NB4 (cell line): ENCODE results near the gene TNFRSF25.
"Not testable (repeated sequence)": the region's sequence is repeated elsewhere in the genome, so short reads cannot be mapped to it uniquely, and the experiment has no call there.

Experiments used
- DNase-seq: peaks from one replicate; pipeline ENCODE4 v3.0.0; 2010; ENCODE audit warnings: low read depth
- H3K4me3 ChIP-seq: one replicate; pipeline ENCODE4 v1.5.1; 2011; ENCODE audit warnings: mild to moderate bottlenecking, low read depth, low read length, moderate library complexity
- MYC ChIP-seq: IDR thresholded peaks from 2 replicates; pipeline ENCODE4 v1.6.1; 2011; ENCODE audit warnings: low read depth, low read length
- POLR2A ChIP-seq: IDR thresholded peaks from 2 replicates; pipeline ENCODE4 v1.6.1; 2011; ENCODE audit warnings: mild to moderate bottlenecking; ENCODE audit not compliant: insufficient read length; ENCODE audit errors: extremely low read depth
- TF ChIP-seq, protein P1 (sequence below): IDR thresholded peaks from 2 replicates; pipeline ENCODE4 v1.6.1; 2011; ENCODE audit warnings: low read depth, low read length
- TF ChIP-seq, protein P2 (sequence below): IDR thresholded peaks from one replicate; pipeline ENCODE4 v1.5.1; 2012; ENCODE audit warnings: low read depth, low read length

Gene TNFRSF25

DNA sequence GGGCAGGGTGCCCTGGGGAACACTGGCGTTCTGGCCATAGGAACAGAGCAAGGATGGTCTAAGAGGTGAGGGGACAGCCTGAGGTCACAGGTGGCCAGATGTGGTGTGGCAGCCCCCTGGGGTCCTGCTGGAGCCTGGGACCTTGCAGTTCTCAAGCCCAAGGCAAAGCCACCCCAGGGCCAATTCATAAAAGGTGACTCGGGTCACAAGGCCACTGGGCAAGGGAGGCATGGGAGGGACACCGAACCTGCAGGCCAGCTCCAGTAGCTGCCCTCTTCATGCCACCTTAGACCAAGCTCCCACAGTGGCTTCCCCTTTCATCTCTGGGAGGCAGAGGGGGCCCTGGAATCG is 19.3 kb downstream of the TNFRSF25 start:
- DNase-seq: no peak
- H3K4me3 ChIP-seq: no peak overlapping the region
- TF ChIP-seq, protein P1, sequence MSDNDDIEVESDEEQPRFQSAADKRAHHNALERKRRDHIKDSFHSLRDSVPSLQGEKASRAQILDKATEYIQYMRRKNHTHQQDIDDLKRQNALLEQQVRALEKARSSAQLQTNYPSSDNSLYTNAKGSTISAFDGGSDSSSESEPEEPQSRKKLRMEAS: no peak
- TF ChIP-seq, protein P2, sequence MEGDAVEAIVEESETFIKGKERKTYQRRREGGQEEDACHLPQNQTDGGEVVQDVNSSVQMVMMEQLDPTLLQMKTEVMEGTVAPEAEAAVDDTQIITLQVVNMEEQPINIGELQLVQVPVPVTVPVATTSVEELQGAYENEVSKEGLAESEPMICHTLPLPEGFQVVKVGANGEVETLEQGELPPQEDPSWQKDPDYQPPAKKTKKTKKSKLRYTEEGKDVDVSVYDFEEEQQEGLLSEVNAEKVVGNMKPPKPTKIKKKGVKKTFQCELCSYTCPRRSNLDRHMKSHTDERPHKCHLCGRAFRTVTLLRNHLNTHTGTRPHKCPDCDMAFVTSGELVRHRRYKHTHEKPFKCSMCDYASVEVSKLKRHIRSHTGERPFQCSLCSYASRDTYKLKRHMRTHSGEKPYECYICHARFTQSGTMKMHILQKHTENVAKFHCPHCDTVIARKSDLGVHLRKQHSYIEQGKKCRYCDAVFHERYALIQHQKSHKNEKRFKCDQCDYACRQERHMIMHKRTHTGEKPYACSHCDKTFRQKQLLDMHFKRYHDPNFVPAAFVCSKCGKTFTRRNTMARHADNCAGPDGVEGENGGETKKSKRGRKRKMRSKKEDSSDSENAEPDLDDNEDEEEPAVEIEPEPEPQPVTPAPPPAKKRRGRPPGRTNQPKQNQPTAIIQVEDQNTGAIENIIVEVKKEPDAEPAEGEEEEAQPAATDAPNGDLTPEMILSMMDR: no peak
- TF ChIP-seq POLR2A (no peak), MYC (no peak)

DNA sequence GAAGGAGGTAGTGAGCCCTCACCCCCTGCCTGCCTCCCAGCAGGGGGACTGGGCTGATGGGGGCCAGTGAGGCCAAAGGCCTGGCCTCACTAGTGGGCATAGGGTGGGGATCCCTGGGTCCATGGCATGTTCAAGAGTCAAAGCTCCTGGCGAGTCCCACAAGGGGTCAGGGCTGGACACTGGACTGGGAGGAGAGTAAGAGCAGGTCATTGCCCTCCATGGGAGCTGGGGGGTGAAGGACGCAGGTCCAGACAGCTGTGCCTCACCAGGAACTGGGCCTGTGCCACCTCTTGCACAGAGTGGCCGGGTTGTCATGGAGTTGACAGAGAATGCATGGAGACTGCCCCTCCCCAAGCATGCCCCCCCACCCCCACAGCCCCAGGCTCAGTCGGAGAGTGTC is 20.0 kb downstream of the TNFRSF25 start:
- not testable (repeated sequence) for DNase-seq, H3K4me3 ChIP-seq

DNA sequence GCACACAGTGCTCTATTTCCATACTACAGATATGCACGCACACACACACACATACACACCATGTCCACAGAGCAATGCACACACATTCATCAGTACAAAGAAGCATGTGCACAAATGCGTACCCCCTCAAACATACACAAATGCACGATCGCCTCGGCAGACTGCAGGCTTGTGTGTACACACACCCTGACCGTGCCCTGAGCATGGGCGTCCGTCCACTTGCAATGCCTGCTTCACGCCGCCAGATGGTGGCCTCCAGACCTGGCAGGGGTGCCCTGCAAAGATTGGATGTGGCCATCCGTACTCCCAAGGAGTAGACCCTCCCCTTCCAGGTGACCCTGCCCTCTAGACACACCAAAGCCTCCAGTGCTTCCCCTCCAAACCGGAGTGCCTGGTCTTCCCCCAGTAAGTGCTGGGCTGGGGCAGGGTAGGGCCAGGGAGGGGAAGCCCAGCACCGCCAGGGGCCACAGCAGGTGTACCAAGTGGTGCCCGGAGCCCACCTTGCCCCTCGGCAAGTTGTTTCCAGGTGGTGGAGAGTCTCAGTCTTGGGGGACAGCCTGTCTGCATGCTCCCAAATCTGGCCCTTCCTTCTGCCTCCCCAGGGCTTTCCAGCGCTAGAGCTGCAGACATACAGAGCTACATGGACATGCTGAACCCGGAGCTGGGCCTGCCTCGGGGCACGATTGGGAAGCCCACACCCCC is 20.8 kb downstream of the TNFRSF25 start:
- TF ChIP-seq POLR2A: no peak
- TF ChIP-seq, protein P2: peak; percentile 51
- peak; percentile 41 for DNase-seq

DNA sequence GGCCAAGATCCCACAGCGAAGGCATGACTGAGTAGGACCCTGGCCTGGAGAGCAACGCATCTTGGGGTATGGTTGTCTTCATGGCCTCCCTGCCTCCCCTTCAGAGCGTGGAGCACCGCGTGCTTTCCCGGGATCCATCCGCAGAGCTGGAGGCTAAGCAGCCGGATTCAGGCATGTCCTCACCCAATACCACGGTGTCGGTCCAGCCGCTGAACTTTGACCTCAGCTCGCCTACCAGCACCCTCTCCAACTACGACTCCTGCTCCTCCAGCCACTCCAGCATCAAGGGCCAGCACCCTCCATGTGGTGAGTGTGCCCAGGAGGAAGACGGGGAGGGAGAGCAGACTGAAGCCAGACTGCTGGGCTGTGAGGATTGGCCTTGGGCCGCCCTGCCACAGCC is 21.6 kb downstream of the TNFRSF25 start:
- TF ChIP-seq, protein P1: no peak
- TF ChIP-seq MYC: no peak
- TF ChIP-seq, protein P2: no peak
- no peak for DNase-seq
- no peak overlapping the region for H3K4me3 ChIP-seq

More for the DNA sequence above, 20.8 kb downstream of the TNFRSF25 start:
- no peak overlapping the region for H3K4me3 ChIP-seq

DNA sequence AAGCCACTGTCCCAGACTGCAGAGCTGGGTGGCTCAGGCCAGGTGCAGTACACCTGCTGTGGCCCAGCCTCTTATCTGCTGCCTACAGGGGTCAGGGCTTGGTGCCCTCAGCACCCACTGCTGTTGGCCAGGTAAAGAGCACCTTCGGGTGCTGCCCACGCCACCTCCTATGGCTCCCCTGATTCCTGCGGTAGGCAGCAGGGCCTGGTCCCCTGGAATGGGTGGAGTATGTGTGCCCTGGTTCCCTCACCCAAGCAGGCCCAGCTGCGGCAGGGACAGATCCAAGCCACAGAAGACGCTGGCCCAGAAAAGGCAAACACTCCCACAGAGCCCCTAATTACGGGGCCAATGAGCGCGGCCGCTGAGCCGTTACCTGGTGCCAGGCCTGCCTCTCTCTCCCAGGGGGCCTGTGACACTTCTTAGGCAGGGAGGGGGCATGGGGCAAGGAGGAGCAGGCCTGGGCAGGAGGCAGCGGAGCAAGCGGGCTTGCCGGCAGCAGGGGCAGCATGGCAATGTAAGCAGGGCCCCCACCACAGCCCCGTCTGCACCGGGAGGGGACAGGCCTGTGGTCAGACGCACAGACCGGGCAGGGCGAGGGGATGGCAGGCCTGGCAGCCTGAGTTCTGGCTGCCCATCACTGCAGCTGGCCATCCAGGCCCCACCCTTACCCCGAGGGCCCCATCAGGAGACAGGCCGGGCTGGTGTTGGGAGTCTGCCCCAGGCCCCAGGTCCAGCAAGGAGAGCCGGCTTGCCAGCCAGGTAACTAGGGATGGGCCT is 22.4 kb downstream of the TNFRSF25 start:
- no peak for DNase-seq
- no peak overlapping the region for H3K4me3 ChIP-seq
- TF ChIP-seq POLR2A (no peak), MYC (no peak)
- TF ChIP-seq, protein P1: no peak
- TF ChIP-seq, protein P2: no peak

DNA sequence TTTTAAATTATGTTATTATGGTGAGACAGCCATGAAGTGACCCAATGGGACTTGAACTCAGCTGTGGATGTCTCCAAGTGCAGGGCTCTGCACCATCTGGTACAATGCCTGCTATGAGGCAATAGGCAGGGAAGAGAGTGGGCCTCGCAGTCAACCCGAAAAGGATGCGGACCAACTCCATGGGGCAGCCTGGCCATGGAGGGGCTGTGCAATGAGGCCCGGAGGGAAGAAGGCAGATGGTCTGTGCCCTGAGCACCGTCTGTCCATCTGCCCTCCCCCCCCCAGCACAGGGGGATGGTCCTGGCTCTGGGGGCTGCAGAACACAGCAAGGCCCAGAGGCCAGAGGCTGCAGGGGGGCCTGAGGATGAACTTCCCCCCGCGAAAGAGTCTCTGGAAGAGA is 24.4 kb downstream of the TNFRSF25 start:
- no peak for DNase-seq
- H3K4me3 ChIP-seq: no peak overlapping the region
- TF ChIP-seq, protein P1: no peak
- TF ChIP-seq, protein P2: no peak
- TF ChIP-seq MYC: no peak
- no peak for TF ChIP-seq POLR2A
